ENCODE data around the gene CYTH4.

CYTH4 gene

GRCh38 chr22:37310815-37311595 lies 28.7 kb downstream of the CYTH4 start:
- TF ChIP-seq CTCF (IDR thresholded peaks at IDR 0.05; ENCODE audit: low read depth, low read length, missing control alignments), result no peak
- H3K4me3 ChIP-seq (replicated peaks; ENCODE audit: low read depth, low read length), result no peak overlapping the region
- no peak for DNase-seq (ENCODE audit: extremely low read depth, low read depth)

- no peak for TF ChIP-seq CTCF (IDR thresholded peaks at IDR 0.05; ENCODE audit: low read depth, low read length, missing control alignments)
- no peak for DNase-seq (ENCODE audit: extremely low read depth, low read depth)
- H3K4me3 ChIP-seq (replicated peaks; ENCODE audit: low read depth, low read length), result no peak overlapping the region
These were observed 29.5 kb downstream of the CYTH4 start for GRCh38 chr22:37311761-37312312.

- no peak overlapping the region for H3K4me3 ChIP-seq (replicated peaks; ENCODE audit: low read depth, low read length)
- DNase-seq (ENCODE audit: extremely low read depth, low read depth), result no peak
- TF ChIP-seq CTCF (IDR thresholded peaks at IDR 0.05; ENCODE audit: low read depth, low read length, missing control alignments), result no peak
These were observed 30.4 kb downstream of the CYTH4 start for GRCh38 chr22:37312549-37313183.

- no peak for DNase-seq (ENCODE audit: extremely low read depth, low read depth)
- no peak for TF ChIP-seq CTCF (IDR thresholded peaks at IDR 0.05; ENCODE audit: low read depth, low read length, missing control alignments)
- H3K4me3 ChIP-seq (replicated peaks; ENCODE audit: low read depth, low read length), result no peak overlapping the region
These were observed 31.3 kb downstream of the CYTH4 start for GRCh38 chr22:37313376-37314314.

GRCh38 chr22:37314315-37315074 lies 32.2 kb downstream of the CYTH4 start:
- no peak overlapping the region for H3K4me3 ChIP-seq (replicated peaks; ENCODE audit: low read depth, low read length)
- no peak for DNase-seq (ENCODE audit: extremely low read depth, low read depth)
- no peak for TF ChIP-seq CTCF (IDR thresholded peaks at IDR 0.05; ENCODE audit: low read depth, low read length, missing control alignments)

- no peak for TF ChIP-seq CTCF (IDR thresholded peaks at IDR 0.05; ENCODE audit: low read depth, low read length, missing control alignments)
- no peak for DNase-seq (ENCODE audit: extremely low read depth, low read depth)
- no peak overlapping the region for H3K4me3 ChIP-seq (replicated peaks; ENCODE audit: low read depth, low read length)
These were observed 34.1 kb downstream of the CYTH4 start for GRCh38 chr22:37316405-37316804.

Data from HFF-Myc (cell line).